ENCODE results near the gene MAPK12.
A peak's percentile ranks its signal among the peaks of the same experiment; 100 is the strongest.

Gene MAPK12

GRCh38 chr22:50261615-50262459 is at the start of gene MAPK12:
Gene MAPK12, minus strand, starts transcription at chr22:50261683. Its CDS starts 174 bp downstream, at chr22:50261509.
- Histone ChIP-seq H3K4me1 (ENCODE audit: control insufficient read depth, insufficient read depth, low read length) (peaks cover 12% of the 10 kb centered on the region), H3K27me3 (ENCODE audit: control insufficient read depth, insufficient read depth, low read length) (peaks cover 51% of the 10 kb centered on the region), H3K9ac (ENCODE audit: low read length) (no peak within 1 kb of the TSS), H3K9me3 (ENCODE audit: control insufficient read depth, low read length) (no peaks in the 10 kb centered on the region), H3K4me3 (ENCODE audit: low read length) (no peak within 1 kb of the TSS), H3K36me3 (ENCODE audit: control insufficient read depth, insufficient read depth, low read length) (no peaks in the 10 kb centered on the region)

GRCh38 chr22:50310949-50311444 is 49.5 kb upstream of the MAPK12 start:
- Histone ChIP-seq H3K4me1 (ENCODE audit: control insufficient read depth, insufficient read depth, low read length) (peaks cover 16% of the 10 kb centered on the region), H3K9ac (ENCODE audit: low read length) (no peak overlapping the region), H3K4me3 (ENCODE audit: low read length) (no peak overlapping the region), H3K36me3 (ENCODE audit: control insufficient read depth, insufficient read depth, low read length) (no peaks in the 10 kb centered on the region), H3K9me3 (ENCODE audit: control insufficient read depth, low read length) (no peaks in the 10 kb centered on the region), H3K27me3 (ENCODE audit: control insufficient read depth, insufficient read depth, low read length) (no peaks in the 10 kb centered on the region)

- Histone ChIP-seq H3K4me1 (ENCODE audit: control insufficient read depth, insufficient read depth, low read length) (peaks cover 22% of the 10 kb centered on the region), H3K9ac (ENCODE audit: low read length) (no peak overlapping the region), H3K9me3 (ENCODE audit: control insufficient read depth, low read length) (no peaks in the 10 kb centered on the region), H3K4me3 (ENCODE audit: low read length) (no peak overlapping the region), H3K36me3 (ENCODE audit: control insufficient read depth, insufficient read depth, low read length) (no peaks in the 10 kb centered on the region), H3K27me3 (ENCODE audit: control insufficient read depth, insufficient read depth, low read length) (no peaks in the 10 kb centered on the region)
Measured at GRCh38 chr22:50310031-50310722, 48.7 kb upstream of the MAPK12 start.

GRCh38 chr22:50309601-50309991 is 48.1 kb upstream of the MAPK12 start:
- H3K27me3 ChIP-seq (ENCODE audit: control insufficient read depth, insufficient read depth, low read length) = no peaks in the 10 kb centered on the region
- H3K4me1 ChIP-seq (ENCODE audit: control insufficient read depth, insufficient read depth, low read length) = peaks cover 27% of the 10 kb centered on the region
- H3K4me3 ChIP-seq (ENCODE audit: low read length) = no peak overlapping the region
- H3K9me3 ChIP-seq (ENCODE audit: control insufficient read depth, low read length) = no peaks in the 10 kb centered on the region
- H3K9ac ChIP-seq (ENCODE audit: low read length) = no peak overlapping the region
- no peaks in the 10 kb centered on the region for H3K36me3 ChIP-seq (ENCODE audit: control insufficient read depth, insufficient read depth, low read length)

- H3K9ac ChIP-seq (ENCODE audit: low read length) = no peak overlapping the region
- no peak overlapping the region for H3K4me3 ChIP-seq (ENCODE audit: low read length)
- no peaks in the 10 kb centered on the region for H3K27me3 ChIP-seq (ENCODE audit: control insufficient read depth, insufficient read depth, low read length)
- H3K9me3 ChIP-seq (ENCODE audit: control insufficient read depth, low read length) = no peaks in the 10 kb centered on the region
- no peaks in the 10 kb centered on the region for H3K36me3 ChIP-seq (ENCODE audit: control insufficient read depth, insufficient read depth, low read length)
- peaks cover 27% of the 10 kb centered on the region for H3K4me1 ChIP-seq (ENCODE audit: control insufficient read depth, insufficient read depth, low read length)
Measured at GRCh38 chr22:50308986-50309600, 47.6 kb upstream of the MAPK12 start.

GRCh38 chr22:50308597-50308935 is 47.1 kb upstream of the MAPK12 start:
- H3K27me3 ChIP-seq (ENCODE audit: control insufficient read depth, insufficient read depth, low read length) = no peaks in the 10 kb centered on the region
- no peak overlapping the region for H3K4me3 ChIP-seq (ENCODE audit: low read length)
- H3K36me3 ChIP-seq (ENCODE audit: control insufficient read depth, insufficient read depth, low read length) = no peaks in the 10 kb centered on the region
- no peak overlapping the region for H3K9ac ChIP-seq (ENCODE audit: low read length)
- no peaks in the 10 kb centered on the region for H3K9me3 ChIP-seq (ENCODE audit: control insufficient read depth, low read length)
- peaks cover 29% of the 10 kb centered on the region for H3K4me1 ChIP-seq (ENCODE audit: control insufficient read depth, insufficient read depth, low read length)

GRCh38 chr22:50307890-50308596 is 46.6 kb upstream of the MAPK12 start:
- Histone ChIP-seq H3K9ac (ENCODE audit: low read length) (no peak overlapping the region), H3K4me1 (ENCODE audit: control insufficient read depth, insufficient read depth, low read length) (peaks cover 34% of the 10 kb centered on the region), H3K4me3 (ENCODE audit: low read length) (no peak overlapping the region), H3K9me3 (ENCODE audit: control insufficient read depth, low read length) (no peaks in the 10 kb centered on the region), H3K27me3 (ENCODE audit: control insufficient read depth, insufficient read depth, low read length) (no peaks in the 10 kb centered on the region), H3K36me3 (ENCODE audit: control insufficient read depth, insufficient read depth, low read length) (no peaks in the 10 kb centered on the region)

- Histone ChIP-seq H3K36me3 (ENCODE audit: control insufficient read depth, insufficient read depth, low read length) (no peaks in the 10 kb centered on the region), H3K4me1 (ENCODE audit: control insufficient read depth, insufficient read depth, low read length) (peaks cover 44% of the 10 kb centered on the region), H3K4me3 (ENCODE audit: low read length) (peak within 1 kb of the TSS; percentile 63), H3K27me3 (ENCODE audit: control insufficient read depth, insufficient read depth, low read length) (no peaks in the 10 kb centered on the region), H3K9me3 (ENCODE audit: control insufficient read depth, low read length) (no peaks in the 10 kb centered on the region), H3K9ac (ENCODE audit: low read length) (peak within 1 kb of the TSS; percentile 94)
Measured at GRCh38 chr22:50306753-50307749, 45.6 kb upstream of the MAPK12 start, which contains the start of gene PLXNB2. Gene PLXNB2, minus strand, starts transcription at chr22:50307646. Its CDS starts 17,062 bp downstream, at chr22:50290584.

- H3K36me3 ChIP-seq (ENCODE audit: control insufficient read depth, insufficient read depth, low read length) = no peaks in the 10 kb centered on the region
- no peaks in the 10 kb centered on the region for H3K9me3 ChIP-seq (ENCODE audit: control insufficient read depth, low read length)
- no peaks in the 10 kb centered on the region for H3K27me3 ChIP-seq (ENCODE audit: control insufficient read depth, insufficient read depth, low read length)
- peaks cover 54% of the 10 kb centered on the region for H3K4me1 ChIP-seq (ENCODE audit: control insufficient read depth, insufficient read depth, low read length)
- H3K9ac ChIP-seq (ENCODE audit: low read length) = peak overlapping the region; percentile 94
- peak overlapping the region; percentile 72 for H3K4me3 ChIP-seq (ENCODE audit: low read length)
Measured at GRCh38 chr22:50305923-50306566, 44.6 kb upstream of the MAPK12 start.

- Histone ChIP-seq H3K27me3 (ENCODE audit: control insufficient read depth, insufficient read depth, low read length) (no peaks in the 10 kb centered on the region), H3K36me3 (ENCODE audit: control insufficient read depth, insufficient read depth, low read length) (no peaks in the 10 kb centered on the region), H3K9ac (ENCODE audit: low read length) (peak overlapping the region; percentile 94), H3K9me3 (ENCODE audit: control insufficient read depth, low read length) (no peaks in the 10 kb centered on the region), H3K4me1 (ENCODE audit: control insufficient read depth, insufficient read depth, low read length) (peaks cover 60% of the 10 kb centered on the region), H3K4me3 (ENCODE audit: low read length) (peak overlapping the region; percentile 72)
Measured at GRCh38 chr22:50305393-50305922, 44.0 kb upstream of the MAPK12 start.
